GM12874 (cell line): Measurements from ENCODE around the gene DLGAP1.

ENCODE experiments used
- TF ChIP-seq, protein P1 (sequence below): IDR thresholded peaks from 2 replicates; pipeline ENCODE4 v1.5.1; 2011; ENCODE audit warnings: low read depth, mild to moderate bottlenecking, control low read depth, low read length, moderate library complexity; ENCODE audit not compliant: insufficient read depth

DLGAP1 gene

DNA sequence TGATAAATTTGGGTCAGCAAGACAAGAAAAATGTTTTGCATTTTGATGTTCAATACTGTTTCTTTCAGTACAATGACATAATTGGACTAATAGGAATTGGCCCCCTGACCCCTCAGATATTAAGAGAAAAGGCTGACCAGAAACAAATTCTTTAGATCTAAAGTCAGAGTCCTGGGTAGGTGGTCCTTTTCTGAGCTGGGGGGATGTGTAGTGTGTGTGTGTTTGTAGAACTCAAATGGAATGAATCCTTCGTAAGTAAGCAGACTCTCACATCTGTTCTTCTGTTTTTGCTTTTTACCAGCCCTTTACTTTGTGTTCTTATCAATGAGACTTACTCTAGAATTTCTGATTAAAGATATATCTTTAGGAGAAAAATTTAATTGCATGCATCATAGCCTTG is 677.4 kb downstream of the DLGAP1 start:
- TF ChIP-seq, protein P1, sequence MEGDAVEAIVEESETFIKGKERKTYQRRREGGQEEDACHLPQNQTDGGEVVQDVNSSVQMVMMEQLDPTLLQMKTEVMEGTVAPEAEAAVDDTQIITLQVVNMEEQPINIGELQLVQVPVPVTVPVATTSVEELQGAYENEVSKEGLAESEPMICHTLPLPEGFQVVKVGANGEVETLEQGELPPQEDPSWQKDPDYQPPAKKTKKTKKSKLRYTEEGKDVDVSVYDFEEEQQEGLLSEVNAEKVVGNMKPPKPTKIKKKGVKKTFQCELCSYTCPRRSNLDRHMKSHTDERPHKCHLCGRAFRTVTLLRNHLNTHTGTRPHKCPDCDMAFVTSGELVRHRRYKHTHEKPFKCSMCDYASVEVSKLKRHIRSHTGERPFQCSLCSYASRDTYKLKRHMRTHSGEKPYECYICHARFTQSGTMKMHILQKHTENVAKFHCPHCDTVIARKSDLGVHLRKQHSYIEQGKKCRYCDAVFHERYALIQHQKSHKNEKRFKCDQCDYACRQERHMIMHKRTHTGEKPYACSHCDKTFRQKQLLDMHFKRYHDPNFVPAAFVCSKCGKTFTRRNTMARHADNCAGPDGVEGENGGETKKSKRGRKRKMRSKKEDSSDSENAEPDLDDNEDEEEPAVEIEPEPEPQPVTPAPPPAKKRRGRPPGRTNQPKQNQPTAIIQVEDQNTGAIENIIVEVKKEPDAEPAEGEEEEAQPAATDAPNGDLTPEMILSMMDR, result no peak

DNA sequence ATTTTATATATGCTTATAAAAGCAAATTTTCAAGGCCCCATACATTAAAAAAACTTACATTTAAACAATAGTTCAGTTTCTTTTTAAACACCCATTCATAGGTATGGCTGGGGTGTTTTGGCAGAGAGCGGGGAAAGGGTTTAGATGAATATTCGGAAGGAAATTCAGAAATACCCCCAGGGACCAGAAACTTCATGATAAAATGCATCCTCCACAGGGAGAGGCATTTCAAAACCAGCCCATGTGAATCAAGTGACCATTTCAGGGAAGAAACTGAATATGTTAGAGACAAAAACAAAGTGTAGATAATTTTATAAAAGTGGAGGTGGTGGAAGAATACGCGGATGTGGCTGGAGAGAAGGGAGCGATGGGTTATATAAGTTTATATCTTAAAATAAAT is 678.0 kb downstream of the DLGAP1 start:
- TF ChIP-seq, protein P1, result no peak

DNA sequence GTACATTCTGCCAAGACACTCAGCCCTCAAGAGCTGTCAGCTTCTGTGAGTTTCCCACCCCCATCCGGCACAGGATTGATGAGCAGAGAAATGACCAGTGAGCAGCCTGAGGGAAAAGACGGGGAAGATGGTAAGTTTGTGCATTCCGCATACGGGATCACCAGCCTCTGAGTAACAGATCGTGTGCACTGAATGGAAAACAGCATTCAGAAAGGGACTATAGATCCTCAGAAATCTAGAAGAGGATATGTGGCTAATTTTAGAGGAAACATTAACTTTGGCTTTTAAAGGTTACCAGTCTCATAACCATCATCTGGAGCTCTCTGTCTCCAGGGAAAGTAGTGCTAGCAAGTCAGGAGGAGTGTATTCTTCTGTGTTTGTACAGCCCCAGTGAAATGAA is 679.1 kb downstream of the DLGAP1 start:
- TF ChIP-seq, protein P1, result no peak

DNA sequence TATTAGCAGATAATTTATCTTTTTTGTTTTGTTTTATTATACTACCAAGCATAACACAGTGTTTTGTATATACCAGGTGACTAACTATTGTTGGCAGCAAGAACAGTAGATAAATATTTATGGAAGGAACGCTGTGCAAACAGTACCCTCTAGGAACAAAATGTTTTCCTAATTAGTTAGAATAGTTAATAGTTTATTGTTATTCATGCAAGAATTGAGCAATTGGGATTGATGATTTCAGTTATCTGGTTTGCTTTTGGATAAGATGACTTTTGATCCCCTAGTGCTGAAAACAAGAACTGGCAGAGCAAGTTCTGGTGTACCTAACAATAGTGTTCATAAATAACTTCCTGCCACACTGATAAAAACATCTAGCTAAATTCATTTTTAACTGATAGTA is 681.8 kb downstream of the DLGAP1 start:
- TF ChIP-seq, protein P1, result no peak

DNA sequence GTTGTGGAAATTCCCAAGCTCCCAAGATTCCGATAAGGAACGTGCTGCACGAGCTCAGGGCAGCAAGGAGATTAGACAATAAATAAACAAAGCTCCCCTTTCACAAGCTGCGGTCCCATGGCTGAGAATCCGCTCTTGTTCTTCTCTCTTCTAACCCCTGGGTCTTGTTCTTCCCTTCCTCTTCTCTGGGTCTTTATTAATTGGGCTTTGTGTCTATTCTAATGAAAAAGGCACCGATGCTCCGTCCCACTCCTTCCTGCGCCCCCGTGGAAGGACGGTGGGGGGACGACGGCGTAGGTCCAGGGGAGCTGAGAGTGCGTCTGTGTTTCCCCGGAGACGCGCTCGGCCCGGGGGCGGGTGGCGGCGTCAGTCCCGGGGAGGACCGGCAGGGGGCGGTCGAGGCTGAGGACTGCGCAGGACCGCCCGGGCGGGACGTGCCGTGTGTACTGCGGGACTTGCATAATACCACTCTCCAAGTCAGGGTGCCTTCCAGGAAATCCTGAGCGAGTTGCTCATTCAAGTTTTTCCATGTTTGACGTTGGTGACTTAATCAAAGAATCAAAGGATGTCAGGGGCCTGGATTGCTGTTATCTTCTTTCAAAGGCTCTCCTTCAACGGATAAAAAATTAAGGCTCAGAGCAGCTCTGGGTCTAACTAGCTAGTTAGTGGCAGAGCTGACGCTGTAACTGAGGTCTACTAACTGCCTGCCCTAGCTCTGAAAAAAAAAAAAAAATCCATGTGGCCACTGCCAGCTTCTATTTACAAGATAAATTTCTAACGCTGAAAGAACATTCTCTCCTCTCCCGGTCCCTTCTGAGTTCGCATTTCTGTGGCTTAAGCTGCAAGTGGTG is 683.8 kb downstream of the DLGAP1 start:
- TF ChIP-seq, protein P1, result peak; percentile 96

DNA sequence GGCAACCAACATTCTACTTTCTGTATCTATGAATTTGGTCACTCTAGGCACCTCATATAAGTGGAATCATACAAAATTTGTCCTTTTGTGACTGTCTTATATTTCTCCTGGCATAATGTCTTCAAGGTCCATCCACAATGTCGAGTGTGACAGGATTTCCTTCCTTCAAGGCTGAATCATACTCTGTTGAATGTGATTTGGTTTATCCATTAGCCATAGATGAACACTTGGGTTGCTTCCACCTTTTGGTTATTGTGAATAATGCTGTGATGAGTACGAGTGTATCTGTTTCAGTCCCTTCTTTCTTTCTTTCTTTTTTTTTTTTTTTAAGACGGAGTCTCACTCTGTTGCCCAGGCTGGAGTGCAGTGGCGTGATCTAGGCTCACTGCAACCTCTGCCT is 693.8 kb downstream of the DLGAP1 start:
- TF ChIP-seq, protein P1, result no peak

DNA sequence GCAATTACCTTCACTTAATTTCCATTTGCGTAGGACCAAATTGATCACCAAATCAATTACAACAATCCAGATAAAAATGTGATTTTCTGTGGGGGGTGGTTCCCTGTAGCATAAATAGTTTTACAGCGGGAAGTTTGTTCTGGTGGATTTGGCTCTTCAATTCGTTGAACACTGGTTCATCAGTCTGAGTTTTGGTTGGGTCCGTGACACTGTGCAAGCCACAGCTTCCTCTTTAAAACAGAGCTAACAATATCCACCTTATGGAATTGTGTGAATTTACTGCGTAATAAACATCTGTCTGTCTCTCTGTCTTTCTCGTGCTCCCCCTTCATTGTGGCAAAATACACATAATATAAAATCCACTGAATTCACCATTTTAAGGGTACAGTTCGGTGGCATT is 694.4 kb downstream of the DLGAP1 start:
- TF ChIP-seq, protein P1, result no peak
